SH-SY5Y (cell line): ENCODE data around the gene SLC8A3.

Experiments used
- GATA2 ChIP-seq: IDR thresholded peaks from 2 replicates; pipeline ENCODE4 v1.6.1; 2011; ENCODE audit warnings: mild to moderate bottlenecking, low read depth, low read length
- GATA3 ChIP-seq: IDR thresholded peaks from 2 replicates; pipeline ENCODE4 v1.6.1; 2011; ENCODE audit warnings: low read depth, mild to moderate bottlenecking, low read length, moderate library complexity

- no peak for TF ChIP-seq GATA2
- TF ChIP-seq GATA3: no peak
Measured at GRCh38 chr14:70096866-70097265, 91.9 kb downstream of the SLC8A3 start.
